Stomach (tissue), 9 donors: ENCODE data around the gene SP110. TPM values are rescaled to one million over a fixed set of nuclear protein-coding genes. Genes with fewer than 3 reads are reported as not detected.

Experiments used
- DNase-seq, 2 donors: peaks; one replicate each; pipeline versions ENCODE4 v3.0.0 to v3.0.0-alpha.2; 2013 to 2019
- H3K27ac ChIP-seq, 5 donors: fragments of 200-600 bp in 4 of 5; sonication (generic) in 4 of 5; one replicate each; pipeline ENCODE4 v1.5.1; 2013 to 2019; ENCODE audit warnings: mild to moderate bottlenecking in 1 of 5, moderate library complexity in 1 of 5
- H3K27me3 ChIP-seq, 3 donors: fragments of 200-600 bp; sonication (generic); one replicate each; pipeline ENCODE4 v1.5.1; 2017 to 2019; ENCODE audit warnings: mixed run types in 1 of 3
- H3K36me3 ChIP-seq, 4 donors: fragments of 200-600 bp; sonication (generic); 1 replicate in 3 of 4; 2 replicates in 1 of 4; pipeline ENCODE4 v1.5.1; 2016 to 2019
- H3K4me1 ChIP-seq, 4 donors: fragments of 200-600 bp; sonication (generic); one replicate each; pipeline ENCODE4 v1.5.1; 2016 to 2019
- H3K4me3 ChIP-seq, 4 donors: fragments of 200-600 bp; sonication (generic) in 3 of 4; one replicate each; pipeline ENCODE4 v1.5.1; 2016 to 2019; ENCODE audit warnings: mild to moderate bottlenecking in 1 of 4
- H3K9me3 ChIP-seq, 4 donors: fragments of 200-600 bp; sonication (generic); one replicate each; pipeline ENCODE4 v1.5.1; 2016 to 2019
- CTCF ChIP-seq, 7 experiments: fragments of 450-650 bp in 4 of 7; fragments of 200-600 bp in 3 of 7; sonication (generic) in 3 of 7; IDR thresholded peaks; one replicate each; pipeline ENCODE4 v1.5.1; 2016 to 2019; ENCODE audit warnings: antibody characterized with exemption in 7 of 7, control low read depth in 2 of 7, mild to moderate bottlenecking in 1 of 7
- EP300 ChIP-seq: sonication (generic); formaldehyde crosslinking; IDR thresholded peaks from one replicate; pipeline ENCODE4 v1.6.1; 2017; ENCODE audit warnings: antibody characterized with exemption
- POLR2A ChIP-seq, 4 donors: fragments of 450-650 bp; IDR thresholded peaks; one replicate each; pipeline ENCODE4 v1.6.1; 2016; ENCODE audit warnings: antibody characterized with exemption in 4 of 4, control low read depth in 2 of 4, mild to moderate bottlenecking in 1 of 4, moderate library complexity in 1 of 4
- POLR2AphosphoS5 ChIP-seq, 3 donors: sonication (generic); formaldehyde crosslinking; IDR thresholded peaks; one replicate each; pipeline ENCODE4 v1.6.1; 2016; ENCODE audit warnings: antibody characterized with exemption in 3 of 3
- WGBS, 5 donors: extraction: QIAGEN DNeasy Blood & Tissue Kit in 3 of 5; methylation state at CpG; one replicate each; pipeline versions ENCODE4 v1.1.5 to v1.1.7; 2013 to 2018; 5-methylcytosine and 5-hydroxymethylcytosine counted together
- intact Hi-C: fragments of 100-400 bp; cut with DNase I; formaldehyde crosslinking; loops from one replicate; pipeline ENCODE4 v1.15.1; 2023; ENCODE audit warnings: low total_unique reads
- polyA plus RNA-seq, 3 donors: library from polyadenylated mRNA; stranded (reverse); fragments of 200-250 nt; gene quantifications; one replicate each; pipeline ENCODE4 v1.2.3, GENCODE V29; 2013
- total RNA-seq, 5 donors: library from RNA; depleted of rRNA; stranded (reverse); fragments of >200 nt; gene quantifications; one replicate each; pipeline versions ENCODE4 v1.1.0 to v1.2.3, GENCODE V29; 2014 to 2016
- donor health status: healthy with polysubstance abuse.
- donor health status: Bipolar disorder and iron deficiency.
- donor health status: healthy.

The SP110 gene
- total and polyA plus RNA-seq, 8 donors = 4.6 to 40.4 (median 14.1) TPM

GRCh38 chr2:230152334-230152733 is 67.5 kb downstream of the SP110 start:
- Histone ChIP-seq H3K27ac (no peak overlapping the region), H3K4me1 (no peaks in the 10 kb centered on the region), H3K4me3 (no peak overlapping the region), H3K36me3 (no peaks in the 10 kb centered on the region), H3K27me3 (no peaks in the 10 kb centered on the region), H3K9me3 (peaks cover 0 to 9% (median 6%) of the 10 kb centered on the region in 4 donors)
- no peak for TF ChIP-seq EP300
- no peak for TF ChIP-seq POLR2A (IDR thresholded peaks at IDR 0.05)
- no peak for TF ChIP-seq CTCF (IDR thresholded peaks at IDR 0.05)
- no peak for TF ChIP-seq POLR2AphosphoS5 (IDR thresholded peaks at IDR 0.05)
- 92 to 100% (median 97%) methylated on average over 2 of the region's 2 CpGs for WGBS, 5 donors
- no peak for DNase-seq
- intact Hi-C loops = no loop called here

- no peak overlapping the region for H3K4me3 ChIP-seq
- no peak overlapping the region for H3K27ac ChIP-seq
- intact Hi-C loops = no loop called here
- no peak for DNase-seq
- no peak for TF ChIP-seq CTCF (IDR thresholded peaks at IDR 0.05)
- no peak for TF ChIP-seq POLR2AphosphoS5 (IDR thresholded peaks at IDR 0.05)
- TF ChIP-seq EP300 = no peak
- TF ChIP-seq POLR2A (IDR thresholded peaks at IDR 0.05) = no peak
- no peaks in the 10 kb centered on the region for H3K27me3 ChIP-seq
- H3K9me3 ChIP-seq = peaks cover 0 to 7% (median 0%) of the 10 kb centered on the region in 4 donors
- 61 to 70% (median 63%) methylated on average over 1 of the region's 1 CpG for WGBS, 5 donors
- H3K36me3 ChIP-seq = no peaks in the 10 kb centered on the region
- no peaks in the 10 kb centered on the region for H3K4me1 ChIP-seq
Measured at GRCh38 chr2:230144355-230144754, 75.4 kb downstream of the SP110 start.

GRCh38 chr2:230140667-230141066 is 79.1 kb downstream of the SP110 start:
- no peak for DNase-seq
- intact Hi-C loops = no loop called here
- Histone ChIP-seq H3K27ac (no peak overlapping the region), H3K9me3 (peaks cover 0 to 7% (median 0%) of the 10 kb centered on the region in 4 donors), H3K4me1 (no peaks in the 10 kb centered on the region), H3K4me3 (no peak overlapping the region), H3K36me3 (no peaks in the 10 kb centered on the region), H3K27me3 (no peaks in the 10 kb centered on the region)
- TF ChIP-seq EP300 (no peak), POLR2AphosphoS5 (IDR thresholded peaks at IDR 0.05) (no peak), CTCF (IDR thresholded peaks at IDR 0.05) (no peak), POLR2A (IDR thresholded peaks at IDR 0.05) (no peak)
- WGBS, 5 donors = 87 to 95% (median 92%) methylated on average over 3 of the region's 3 CpGs

GRCh38 chr2:230137902-230138539 is 81.8 kb downstream of the SP110 start:
- TF ChIP-seq EP300 (no peak), CTCF (IDR thresholded peaks at IDR 0.05) (no peak), POLR2AphosphoS5 (IDR thresholded peaks at IDR 0.05) (no peak), POLR2A (IDR thresholded peaks at IDR 0.05) (no peak)
- Histone ChIP-seq H3K4me3 (no peak overlapping the region), H3K27ac (no peak overlapping the region), H3K36me3 (no peaks in the 10 kb centered on the region), H3K4me1 (no peaks in the 10 kb centered on the region), H3K27me3 (no peaks in the 10 kb centered on the region), H3K9me3 (peaks cover 0 to 15% (median 3%) of the 10 kb centered on the region in 4 donors)
- intact Hi-C loops = no loop called here
- WGBS, 5 donors = 91 to 100% (median 94%) methylated on average over 1 of the region's 1 CpG
- no peak for DNase-seq
